Right lobe of liver (tissue), 4 donors: ENCODE data around the gene DNM3.

Experiments
- CTCF ChIP-seq, 4 donors: fragments of 200-600 bp in 3 of 4; fragments of 450-650 bp in 1 of 4; IDR thresholded peaks; one replicate each; pipeline versions ENCODE4 v1.5.1 to v1.8.0; 2016 to 2022; ENCODE audit warnings: antibody characterized with exemption in 4 of 4, mild to moderate bottlenecking in 2 of 4
- POLR2A ChIP-seq: fragments of 450-650 bp; IDR thresholded peaks from one replicate; pipeline ENCODE4 v1.6.1; 2017; ENCODE audit warnings: antibody characterized with exemption, mild to moderate bottlenecking
- donor health status: DM: no; HTN: no; CAD: no.
- donor health status: DM: no; HTN: no; CAD: no.
- donor health status: DM: no; HTN: yes; CAD: no.

- TF ChIP-seq POLR2A, result no peak
- TF ChIP-seq CTCF (IDR thresholded peaks at IDR 0.05), result no peak
These were observed 445.9 kb downstream of the DNM3 start for GRCh38 chr1:172287208-172287607.
